Astrocyte of the spinal cord (primary cell): ENCODE results near the gene SCAF4.
"Not testable (repeated sequence)": the region's sequence is repeated elsewhere in the genome, so short reads cannot be mapped to it uniquely, and the experiment has no call there.

Experiments
- DNase-seq: peaks from one replicate; pipeline ENCODE4 v3.0.0; 2011; ENCODE audit warnings: low read depth, low spot score
- H3K4me3 ChIP-seq: 2 replicates; pipeline ENCODE4 v1.5.1; 2011; ENCODE audit warnings: low read depth, mild to moderate bottlenecking, low read length, moderate library complexity
- in situ Hi-C: cut with HindIII; loops from 2 replicates; pipeline ENCODE4 v1.10.0; 2017; ENCODE audit warnings: low sequenced_read_pairs
- TF ChIP-seq, protein P1 (sequence below): IDR thresholded peaks from 2 replicates; pipeline ENCODE4 v1.5.1; 2012; ENCODE audit warnings: low read depth, mild to moderate bottlenecking, low read length, inconsistent platforms

The SCAF4 gene

DNA sequence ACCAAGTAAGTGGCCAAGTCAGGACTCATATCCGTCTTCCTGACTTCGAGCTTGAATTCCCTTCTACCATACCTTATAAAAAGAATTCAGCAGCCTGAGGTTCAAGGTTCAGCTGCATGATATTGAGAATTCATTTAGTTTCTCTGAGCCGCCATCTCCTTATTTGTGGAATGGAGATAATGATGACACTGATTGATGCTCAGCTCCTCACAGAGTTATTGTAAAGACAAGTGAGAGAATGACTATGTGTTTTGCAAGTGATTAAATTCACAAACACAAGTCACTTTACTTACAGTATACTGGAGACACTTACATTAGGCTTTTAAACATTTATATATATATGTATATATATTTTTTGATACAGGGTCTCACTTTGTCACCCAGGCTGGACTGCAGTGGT lies 39.8 kb upstream of the SCAF4 start:
- TF ChIP-seq, protein P1, sequence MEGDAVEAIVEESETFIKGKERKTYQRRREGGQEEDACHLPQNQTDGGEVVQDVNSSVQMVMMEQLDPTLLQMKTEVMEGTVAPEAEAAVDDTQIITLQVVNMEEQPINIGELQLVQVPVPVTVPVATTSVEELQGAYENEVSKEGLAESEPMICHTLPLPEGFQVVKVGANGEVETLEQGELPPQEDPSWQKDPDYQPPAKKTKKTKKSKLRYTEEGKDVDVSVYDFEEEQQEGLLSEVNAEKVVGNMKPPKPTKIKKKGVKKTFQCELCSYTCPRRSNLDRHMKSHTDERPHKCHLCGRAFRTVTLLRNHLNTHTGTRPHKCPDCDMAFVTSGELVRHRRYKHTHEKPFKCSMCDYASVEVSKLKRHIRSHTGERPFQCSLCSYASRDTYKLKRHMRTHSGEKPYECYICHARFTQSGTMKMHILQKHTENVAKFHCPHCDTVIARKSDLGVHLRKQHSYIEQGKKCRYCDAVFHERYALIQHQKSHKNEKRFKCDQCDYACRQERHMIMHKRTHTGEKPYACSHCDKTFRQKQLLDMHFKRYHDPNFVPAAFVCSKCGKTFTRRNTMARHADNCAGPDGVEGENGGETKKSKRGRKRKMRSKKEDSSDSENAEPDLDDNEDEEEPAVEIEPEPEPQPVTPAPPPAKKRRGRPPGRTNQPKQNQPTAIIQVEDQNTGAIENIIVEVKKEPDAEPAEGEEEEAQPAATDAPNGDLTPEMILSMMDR, result no peak
- H3K4me3 ChIP-seq, result no peak overlapping the region
- in situ Hi-C loops, result no loop called here
- no peak for DNase-seq

DNA sequence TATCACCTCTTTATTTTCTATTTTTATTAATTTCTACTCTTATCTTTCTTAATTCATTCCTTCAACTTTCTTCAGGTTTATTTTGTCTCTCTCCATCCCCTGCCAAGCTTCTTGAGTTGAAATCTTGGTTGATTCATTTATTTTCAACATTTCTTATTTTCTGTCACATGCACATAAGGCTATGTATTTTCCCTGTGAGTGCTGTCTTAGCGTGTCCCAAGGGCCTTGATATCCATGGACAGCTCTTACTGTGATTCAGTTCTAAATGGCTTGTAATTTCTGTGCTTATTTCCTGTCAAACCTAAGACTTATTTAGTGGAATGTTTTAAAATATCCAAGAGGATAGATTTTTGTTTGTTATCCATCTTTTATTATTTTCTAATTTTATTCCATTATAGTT lies 36.8 kb upstream of the SCAF4 start:
- no peak overlapping the region for H3K4me3 ChIP-seq
- in situ Hi-C loops, result no loop called here
- no peak for DNase-seq
- TF ChIP-seq, protein P1, result no peak

DNA sequence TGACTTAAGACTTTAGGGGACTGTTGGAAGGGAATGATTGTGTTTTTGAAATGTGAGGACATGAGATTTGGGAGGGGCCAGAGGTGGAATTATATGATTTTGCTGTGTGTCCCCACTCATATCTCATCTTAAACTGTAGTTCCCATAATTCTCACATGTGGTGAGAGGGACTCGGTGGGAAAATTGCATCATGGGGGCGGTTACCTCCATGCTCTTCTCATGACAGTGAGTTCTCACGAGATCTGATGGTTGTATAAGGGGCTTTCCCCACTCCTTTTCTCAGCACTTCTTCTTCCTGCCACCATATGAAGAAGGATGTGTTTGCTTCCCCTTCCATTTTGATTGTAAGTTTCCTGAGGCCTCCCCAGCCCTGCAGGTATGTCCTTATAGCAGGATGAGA lies 35.0 kb upstream of the SCAF4 start:
- in situ Hi-C loops, result no loop called here
- TF ChIP-seq, protein P1, result no peak
- H3K4me3 ChIP-seq, result no peak overlapping the region
- no peak for DNase-seq

DNA sequence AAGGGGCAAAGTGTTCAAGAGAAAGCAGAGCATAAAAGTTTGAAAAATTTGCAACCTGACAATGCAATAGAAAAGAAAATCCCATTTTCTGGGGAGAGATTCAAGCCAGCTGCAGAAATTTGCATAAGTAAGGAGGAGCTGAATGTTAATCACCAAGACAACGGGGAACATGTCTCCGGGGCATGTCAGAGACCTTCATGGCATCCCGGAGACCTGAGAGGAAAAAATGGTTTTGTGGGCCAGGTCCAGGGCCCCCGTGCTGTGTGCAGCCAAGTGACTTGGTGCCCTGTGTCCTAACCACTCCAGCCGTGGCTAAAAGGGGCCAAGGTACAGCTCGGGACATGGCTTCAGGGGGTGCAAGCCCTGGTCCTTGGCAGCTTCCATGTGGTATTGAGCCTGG lies 33.9 kb upstream of the SCAF4 start:
- H3K4me3 ChIP-seq, in situ Hi-C loops, DNase-seq: not testable (repeated sequence)

DNA sequence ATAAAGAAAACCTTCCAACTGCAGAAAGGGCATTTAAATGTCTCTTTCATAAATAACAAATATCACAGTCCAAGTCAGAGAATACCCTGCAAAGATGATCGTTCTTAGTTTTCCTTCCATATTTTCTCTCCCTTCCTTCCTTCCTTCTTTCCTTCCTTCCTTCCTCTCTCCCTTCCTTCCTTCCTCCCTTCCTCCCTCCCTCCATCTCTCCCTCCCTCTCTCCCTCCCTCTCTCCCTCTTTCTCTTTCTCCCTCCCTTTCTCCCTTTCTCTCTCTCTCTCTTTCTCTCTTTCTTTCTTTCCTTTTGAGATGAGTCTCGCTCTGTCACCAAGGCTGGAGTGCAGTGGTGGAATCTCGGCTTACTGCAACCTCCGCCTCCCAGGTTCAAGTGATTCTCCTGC lies 29.0 kb upstream of the SCAF4 start:
- no peak for DNase-seq

DNA sequence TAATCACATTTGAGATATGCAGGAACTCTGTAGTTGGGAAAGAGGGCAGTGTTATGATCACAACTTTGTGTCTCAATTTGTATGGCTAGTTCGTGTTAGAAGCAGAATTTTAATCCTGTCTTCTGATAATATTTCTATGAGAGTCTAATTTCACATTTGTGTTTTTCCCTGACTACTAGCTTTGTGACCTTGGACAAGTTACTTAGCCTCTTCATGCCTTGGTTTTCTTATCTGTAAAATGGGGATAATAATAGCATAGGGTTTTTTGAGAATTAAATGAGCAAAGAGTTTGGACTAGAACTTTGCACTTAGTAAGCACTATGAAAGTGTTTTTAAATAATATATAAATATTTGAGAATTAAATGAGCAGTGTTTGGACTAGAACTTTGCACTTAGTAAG lies 24.9 kb upstream of the SCAF4 start:
- no peak for DNase-seq
- no peak overlapping the region for H3K4me3 ChIP-seq
- in situ Hi-C loops, result no loop called here
- TF ChIP-seq, protein P1, result no peak

More for the DNA sequence above, 29.0 kb upstream of the SCAF4 start:
- TF ChIP-seq, protein P1, result no peak
- in situ Hi-C loops, result no loop called here
- H3K4me3 ChIP-seq, result no peak overlapping the region

DNA sequence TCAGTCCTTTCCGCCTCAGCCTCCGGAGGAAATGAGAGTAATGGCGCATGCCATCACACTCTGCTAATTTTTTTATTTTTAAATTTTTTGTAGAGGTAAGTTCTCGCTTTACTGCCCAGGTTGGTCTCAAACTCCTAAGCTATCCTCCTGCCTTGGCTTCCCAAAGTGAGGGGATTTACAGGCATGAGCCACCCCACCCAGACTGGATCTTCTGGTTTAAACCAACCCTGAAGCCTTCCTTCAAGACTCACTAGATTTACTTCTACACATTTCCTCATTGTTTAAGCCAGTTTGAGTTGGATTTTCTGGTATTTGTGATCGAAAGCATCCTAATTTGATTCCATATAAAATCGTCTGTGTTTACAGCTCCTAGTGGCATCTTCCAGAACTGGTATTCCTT lies 23.1 kb upstream of the SCAF4 start:
- TF ChIP-seq, protein P1, result no peak
- no peak for DNase-seq
- no peak overlapping the region for H3K4me3 ChIP-seq
- in situ Hi-C loops, result no loop called here
